GM18498 (cell line): ENCODE measurements around the gene C11orf71.

Experiments
- ATAC-seq: cut with Tn5 transposase; IDR thresholded peaks from one replicate; pipeline ENCODE4 v1.9.1; 2021; ENCODE audit warnings: mild to moderate bottlenecking, moderate library complexity; ENCODE audit not compliant: unreplicated experiment

Gene C11orf71

GRCh38 chr11:114400216-114400914, at the start of gene C11orf71, which contains the start of gene RBM7:
Gene C11orf71 (minus strand): TSS chr11:114400511. CDS start chr11:114400331, 180 bp downstream.
Gene RBM7 (plus strand): TSS chr11:114400666. CDS start chr11:114400672, 6 bp downstream.
- peak; percentile 95 for ATAC-seq

GRCh38 chr11:114449845-114450244, 49.5 kb upstream of the C11orf71 start:
- ATAC-seq, result no peak

- no peak for ATAC-seq
Measured at GRCh38 chr11:114448749-114449482, 48.6 kb upstream of the C11orf71 start.

GRCh38 chr11:114447892-114448291, 47.6 kb upstream of the C11orf71 start:
- no peak for ATAC-seq

GRCh38 chr11:114447444-114447843, 47.1 kb upstream of the C11orf71 start:
- no peak for ATAC-seq

GRCh38 chr11:114442536-114442935, 42.2 kb upstream of the C11orf71 start:
- no peak for ATAC-seq

GRCh38 chr11:114441921-114442320, 41.6 kb upstream of the C11orf71 start:
- no peak for ATAC-seq

- ATAC-seq, result no peak
Measured at GRCh38 chr11:114440971-114441763, 40.9 kb upstream of the C11orf71 start.

- no peak for ATAC-seq
Measured at GRCh38 chr11:114440121-114440860, 40.0 kb upstream of the C11orf71 start.

- ATAC-seq, result peak; percentile 100
Measured at GRCh38 chr11:114439229-114440120, 39.2 kb upstream of the C11orf71 start, which contains the start of gene REXO2. Gene REXO2 (plus strand): TSS chr11:114439467. CDS start chr11:114439529, 62 bp downstream.

- no peak for ATAC-seq
Measured at GRCh38 chr11:114438303-114438702, 38.0 kb upstream of the C11orf71 start.

GRCh38 chr11:114433376-114433775, 33.1 kb upstream of the C11orf71 start:
- no peak for ATAC-seq

GRCh38 chr11:114432893-114433292, 32.6 kb upstream of the C11orf71 start:
- ATAC-seq, result no peak

GRCh38 chr11:114430290-114430689, 30.0 kb upstream of the C11orf71 start:
- ATAC-seq, result no peak

- ATAC-seq, result no peak
Measured at GRCh38 chr11:114426280-114426679, 26.0 kb upstream of the C11orf71 start.

- no peak for ATAC-seq
Measured at GRCh38 chr11:114416441-114416961, 16.2 kb upstream of the C11orf71 start.

GRCh38 chr11:114413958-114414357, 13.6 kb upstream of the C11orf71 start:
- no peak for ATAC-seq

GRCh38 chr11:114412946-114413345, 12.6 kb upstream of the C11orf71 start:
- ATAC-seq, result no peak

GRCh38 chr11:114401311-114401710, 1.0 kb upstream of the C11orf71 start:
- ATAC-seq, result no peak
